SK-N-MC (cell line): ENCODE measurements around the gene PANK3.
"Not testable (repeated sequence)": the region's sequence is repeated elsewhere in the genome, so short reads cannot be mapped to it uniquely, and the experiment has no call there.

Experiments used
- DNase-seq: peaks from one replicate; pipeline ENCODE4 v3.0.0-alpha.2; 2011; ENCODE audit warnings: low read depth, low spot score
- H3K27ac ChIP-seq: fragments of 200-600 bp; sonication (generic); 2 replicates; pipeline ENCODE4 v1.5.1; 2016; ENCODE audit warnings: mixed run types
- H3K36me3 ChIP-seq: fragments of 200-600 bp; sonication (generic); 2 replicates; pipeline ENCODE4 v1.6.1; 2017; ENCODE audit warnings: antibody characterized with exemption, low read length, mixed read lengths; ENCODE audit not compliant: insufficient read depth
- H3K4me3 ChIP-seq: fragments of 200-600 bp; sonication (generic); 2 replicates; pipeline ENCODE4 v1.5.1; 2016
- H3K9ac ChIP-seq: fragments of 200-600 bp; sonication (generic); 2 replicates; pipeline ENCODE4 v1.8.0; 2017; ENCODE audit warnings: mixed run types, mixed read lengths; ENCODE audit not compliant: insufficient read length
- H3K9me3 ChIP-seq: fragments of 200-600 bp; sonication (generic); 2 replicates; pipeline ENCODE4 v1.6.1; 2017; ENCODE audit warnings: low read depth, mild to moderate bottlenecking, antibody characterized with exemption, low read length, moderate library complexity, mixed read lengths
- EZH2 ChIP-seq: fragments of 200-600 bp; sonication (generic); IDR thresholded peaks from one replicate; pipeline ENCODE4 v1.6.1; 2017; ENCODE audit warnings: antibody characterized with exemption
- FOXP2 ChIP-seq: optimal IDR thresholded peaks from 2 replicates; pipeline ENCODE3; 2011; ENCODE audit warnings: mild to moderate bottlenecking, moderate library complexity; ENCODE audit not compliant: insufficient read depth; ENCODE audit errors: extremely low read length, control extremely low read depth
- POLR2AphosphoS5 ChIP-seq: IDR thresholded peaks from 2 replicates; pipeline ENCODE4 v1.6.1; 2012; ENCODE audit warnings: mild to moderate bottlenecking, low read depth, low read length, borderline replicate concordance

The PANK3 gene

GRCh38 chr5:168585119-168585856 lies 6.1 kb upstream of the PANK3 start:
- Histone ChIP-seq H3K9me3 (no peaks in the 10 kb centered on the region), H3K36me3 (no peaks in the 10 kb centered on the region), H3K9ac (no peak overlapping the region), H3K27ac (no peak overlapping the region), H3K4me3 (no peak overlapping the region)
- TF ChIP-seq FOXP2: no peak
- no peak for TF ChIP-seq POLR2AphosphoS5
- no peak for TF ChIP-seq EZH2
- no peak for DNase-seq

DNA sequence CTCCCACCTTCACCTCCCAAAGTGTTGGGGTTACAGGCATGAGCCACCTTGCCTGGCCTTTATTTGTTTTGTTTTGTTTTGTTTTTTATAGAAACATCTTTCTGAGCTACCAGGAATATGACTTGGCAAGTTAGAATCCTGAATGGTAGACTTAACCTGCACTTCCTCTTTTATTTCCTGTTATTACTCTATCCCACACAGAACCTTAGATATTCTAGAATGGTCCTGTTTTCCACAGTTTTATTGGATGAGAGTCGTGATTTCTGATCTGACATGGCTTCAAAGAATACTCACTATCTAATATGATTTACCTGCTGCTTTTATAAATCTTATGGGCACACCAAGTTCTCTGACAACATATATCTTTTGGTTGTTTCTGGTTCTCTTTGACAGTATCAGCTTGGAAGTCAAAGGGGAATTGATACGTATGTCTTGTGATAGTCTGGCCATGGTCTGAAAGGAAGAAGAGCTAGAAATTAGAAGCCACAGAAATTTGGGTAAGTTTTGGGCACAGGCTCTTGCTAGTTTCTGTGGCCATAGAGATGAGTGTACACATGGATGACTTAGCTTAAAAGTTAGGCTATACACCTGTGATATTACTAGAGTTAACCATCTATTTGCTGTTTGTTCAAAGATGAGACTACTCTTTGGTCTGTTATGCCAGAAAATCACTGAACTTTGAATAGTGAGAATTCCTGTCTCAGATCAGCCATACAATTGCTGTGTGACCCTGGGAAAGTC lies 4.7 kb upstream of the PANK3 start:
- Histone ChIP-seq H3K4me3 (no peak overlapping the region), H3K27ac (no peak overlapping the region)

GRCh38 chr5:168580814-168581469 lies 1.8 kb upstream of the PANK3 start:
- not testable (repeated sequence) for H3K4me3 ChIP-seq

More for the DNA sequence above, 4.7 kb upstream of the PANK3 start:
- Histone ChIP-seq H3K9ac (no peak overlapping the region), H3K9me3 (no peaks in the 10 kb centered on the region), H3K36me3 (no peaks in the 10 kb centered on the region)
- TF ChIP-seq FOXP2: no peak
- no peak for TF ChIP-seq EZH2
- no peak for TF ChIP-seq POLR2AphosphoS5
- DNase-seq: no peak

GRCh38 chr5:168580227-168580508 lies 1.0 kb upstream of the PANK3 start:
- no peak for TF ChIP-seq FOXP2
- no peak for TF ChIP-seq EZH2
- no peak for TF ChIP-seq POLR2AphosphoS5
- Histone ChIP-seq H3K9ac (peak overlapping the region; percentile 94), H3K4me3 (peak overlapping the region; percentile 100), H3K36me3 (peaks cover 27% of the 10 kb centered on the region), H3K27ac (peak overlapping the region; percentile 95), H3K9me3 (no peaks in the 10 kb centered on the region)
- no peak for DNase-seq

More at GRCh38 chr5:168580814-168581469, 1.8 kb upstream of the PANK3 start:
- not testable (repeated sequence) for H3K27ac ChIP-seq, H3K9ac ChIP-seq, DNase-seq, H3K9me3 ChIP-seq
- peaks cover 19% of the 10 kb centered on the region for H3K36me3 ChIP-seq

DNA sequence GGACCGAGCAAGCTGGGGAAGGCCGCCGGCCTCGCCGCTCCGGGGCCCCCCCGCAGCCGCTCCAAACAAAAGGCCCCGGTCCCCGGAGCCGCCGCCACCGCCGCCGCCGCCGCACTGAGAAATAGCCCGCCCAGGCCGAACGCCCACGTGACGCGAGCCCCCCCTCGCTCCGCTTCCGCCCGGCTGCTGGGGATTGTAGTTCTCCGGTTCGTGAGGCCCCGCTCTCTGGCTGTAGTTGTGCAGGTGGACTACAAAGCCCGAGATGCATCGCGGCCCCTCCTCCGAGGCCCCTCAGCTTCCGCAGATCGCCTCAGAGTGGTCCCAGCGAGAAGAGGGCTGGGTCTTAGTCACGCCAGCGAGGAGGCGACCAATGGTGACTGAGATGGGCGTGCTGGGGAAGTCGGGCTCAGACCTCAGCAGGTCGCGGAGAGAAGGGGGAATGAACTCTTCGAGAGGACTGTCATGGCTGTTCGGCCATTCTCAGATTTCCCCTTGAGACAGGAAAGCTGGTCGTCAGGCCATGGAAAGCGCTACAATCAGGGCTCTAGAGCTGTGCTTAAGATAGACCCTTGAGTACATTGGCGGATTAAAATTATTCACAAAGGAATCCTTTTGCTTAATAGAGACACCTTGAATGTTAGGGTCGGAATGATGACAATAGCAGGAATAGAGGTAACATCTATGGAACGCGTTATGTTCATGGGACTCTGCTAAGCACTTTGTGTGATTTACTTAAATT lies 489 bp upstream of the PANK3 start:
- peak; percentile 91 for DNase-seq
- H3K4me3 ChIP-seq: peak overlapping the region; percentile 100

DNA sequence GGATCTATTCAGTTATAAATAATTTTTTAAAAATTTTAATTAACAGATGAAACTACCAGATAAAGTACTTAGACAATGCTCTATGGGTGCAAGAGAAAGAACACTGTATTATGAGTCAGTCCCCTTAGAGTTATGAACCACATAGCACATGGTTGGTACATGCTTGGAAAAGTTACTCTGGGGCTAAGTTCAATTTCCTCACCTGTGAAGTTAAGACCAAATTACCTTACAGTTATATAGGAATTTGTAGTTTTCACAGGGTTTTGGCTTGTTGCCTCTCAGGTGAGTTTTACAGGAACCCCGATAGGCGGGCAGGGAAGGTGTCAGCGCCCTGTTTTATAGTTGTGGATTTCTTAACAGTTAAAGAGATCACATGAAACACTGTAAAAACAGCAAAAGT lies 1.2 kb downstream of the PANK3 start:
- DNase-seq: no peak
- Histone ChIP-seq H3K9ac (peak overlapping the region; percentile 97), H3K4me3 (peak overlapping the region; percentile 100), H3K27ac (no peak overlapping the region), H3K9me3 (no peaks in the 10 kb centered on the region), H3K36me3 (peaks cover 38% of the 10 kb centered on the region)
- no peak for TF ChIP-seq EZH2
- no peak for TF ChIP-seq POLR2AphosphoS5
- TF ChIP-seq FOXP2: no peak

More for the DNA sequence above, 489 bp upstream of the PANK3 start:
- TF ChIP-seq POLR2AphosphoS5 (peak; percentile 98), EZH2 (no peak), FOXP2 (peak; percentile 15)
- Histone ChIP-seq H3K9ac (peak overlapping the region; percentile 97), H3K36me3 (peaks cover 32% of the 10 kb centered on the region), H3K9me3 (no peaks in the 10 kb centered on the region), H3K27ac (peak overlapping the region; percentile 95)

DNA sequence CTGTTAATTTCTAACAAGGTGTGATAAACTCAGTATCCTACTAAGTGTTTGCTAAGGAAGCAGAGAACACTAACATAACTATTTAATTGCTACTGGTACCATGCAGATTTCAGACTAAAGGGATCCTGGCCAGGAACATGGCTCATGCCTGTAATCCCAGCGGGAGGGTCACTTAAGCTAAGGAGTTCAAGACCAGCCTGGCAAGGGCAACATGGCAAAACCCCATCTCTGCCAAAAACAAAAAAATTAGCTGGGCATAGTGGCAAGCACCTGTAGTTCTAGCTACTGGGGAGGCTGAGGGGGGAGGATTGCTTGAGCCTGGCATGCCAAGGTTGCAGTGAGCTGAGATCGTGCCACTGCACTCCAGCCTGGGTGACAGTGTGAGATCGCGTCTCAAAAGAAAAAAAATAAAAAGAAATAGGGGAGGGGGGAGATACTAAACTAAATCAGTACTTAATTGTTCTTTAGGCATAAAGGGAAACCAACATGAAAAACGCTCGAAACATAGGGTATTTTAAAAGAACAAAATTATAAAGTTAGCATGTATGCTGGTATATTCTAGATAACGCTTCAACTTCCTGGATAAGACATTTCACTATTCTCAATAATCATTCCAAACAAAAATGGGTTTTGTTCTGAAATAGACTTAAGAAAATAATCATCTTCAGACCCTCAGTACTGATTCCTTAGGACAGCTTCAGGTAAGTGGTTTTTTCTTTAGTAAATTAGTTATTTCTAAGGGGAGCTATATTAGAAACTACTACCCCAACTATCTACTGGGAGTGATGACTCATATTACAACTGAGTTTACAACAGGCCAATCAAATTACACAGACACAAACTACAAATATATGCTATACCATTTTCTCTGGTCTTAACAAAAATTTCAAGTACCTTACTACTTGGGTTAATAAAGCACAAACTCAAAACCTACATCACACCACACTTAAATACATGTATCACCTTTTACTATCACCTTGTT lies 3.5 kb downstream of the PANK3 start:
- no peak overlapping the region; the same call in 1 of the 2 replicates for H3K27ac ChIP-seq
- no peak for TF ChIP-seq FOXP2
- no peak for TF ChIP-seq POLR2AphosphoS5
- no peak for TF ChIP-seq EZH2
- no peaks in the 10 kb centered on the region for H3K9me3 ChIP-seq
- H3K36me3 ChIP-seq: peaks cover 41% of the 10 kb centered on the region
- no peak overlapping the region for H3K4me3 ChIP-seq
- no peak for DNase-seq
- no peak overlapping the region for H3K9ac ChIP-seq

GRCh38 chr5:168574156-168574555 lies 5.0 kb downstream of the PANK3 start:
- not testable (repeated sequence) for H3K9me3 ChIP-seq, H3K27ac ChIP-seq, DNase-seq, H3K4me3 ChIP-seq, H3K9ac ChIP-seq
- peaks cover 48% of the 10 kb centered on the region for H3K36me3 ChIP-seq

DNA sequence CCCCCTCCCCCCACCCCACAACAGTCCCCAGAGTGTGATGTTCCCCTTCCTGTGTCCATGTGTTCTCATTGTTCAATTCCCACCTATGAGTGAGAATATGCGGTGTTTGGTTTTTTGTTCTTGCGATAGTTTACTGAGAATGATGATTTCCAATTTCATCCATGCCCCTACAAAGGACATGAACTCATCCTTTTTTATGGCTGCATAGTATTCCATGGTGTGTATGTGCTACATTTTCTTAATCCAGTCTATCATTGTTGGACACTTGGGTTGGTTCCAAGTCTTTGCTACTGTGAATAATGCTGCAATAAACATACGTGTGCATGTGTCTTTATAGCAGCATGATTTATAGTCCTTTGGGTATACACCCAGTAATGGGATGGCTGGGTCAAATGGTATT lies 5.5 kb downstream of the PANK3 start:
- H3K36me3 ChIP-seq: peaks cover 49% of the 10 kb centered on the region

More for the DNA sequence above, 5.5 kb downstream of the PANK3 start:
- not testable (repeated sequence) for DNase-seq, H3K9me3 ChIP-seq, H3K27ac ChIP-seq, H3K4me3 ChIP-seq, H3K9ac ChIP-seq
